GM19240 (cell line): ENCODE measurements around the gene BCOR.

ENCODE experiments used
- DNase-seq: peaks from one replicate; pipeline ENCODE4 v3.0.0; 2011; ENCODE audit warnings: low spot score; ENCODE audit not compliant: insufficient read length

Gene BCOR

DNA sequence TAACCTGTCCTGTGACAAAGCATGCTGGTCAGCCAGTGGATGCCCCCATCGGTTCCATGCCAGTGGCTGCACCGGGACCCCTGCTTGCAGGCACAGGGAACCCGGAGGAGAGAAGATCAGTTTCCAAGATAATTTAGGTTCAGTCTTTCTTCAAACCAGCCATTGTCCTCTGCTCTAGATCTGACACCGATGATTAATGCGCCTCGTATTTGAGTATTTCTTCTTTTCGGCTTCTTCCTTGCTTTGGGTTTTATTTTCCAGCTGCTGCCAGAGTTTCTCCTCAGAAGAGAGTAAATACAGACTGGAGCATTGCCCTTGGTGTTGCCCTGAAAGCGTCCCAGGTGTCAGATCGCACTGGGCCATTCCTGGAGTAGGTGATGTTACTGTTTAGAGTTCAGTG lies 19.2 kb upstream of the BCOR start:
- no peak for DNase-seq

GRCh38 chrX:40112996-40113395 lies 15.2 kb upstream of the BCOR start:
- no peak for DNase-seq

DNA sequence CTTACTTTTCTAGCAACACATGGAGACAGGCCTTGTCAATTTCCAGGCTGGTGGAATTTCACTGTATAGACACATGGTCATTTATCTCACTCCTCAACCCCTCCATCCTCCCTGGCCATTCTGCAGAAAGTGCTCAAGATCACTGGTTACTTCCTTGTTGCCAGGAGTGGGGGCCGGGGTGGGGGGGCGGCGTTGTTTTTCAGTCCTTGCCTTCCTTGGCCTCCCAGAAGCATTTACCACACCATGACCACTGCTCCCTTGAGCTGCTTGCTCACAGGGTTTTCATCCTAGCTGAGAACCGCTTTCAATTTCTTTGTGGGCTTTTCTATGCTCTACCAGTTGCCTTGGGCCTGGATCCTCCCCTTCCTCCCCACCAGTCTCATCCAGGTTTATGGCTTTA lies 14.1 kb upstream of the BCOR start:
- no peak for DNase-seq

GRCh38 chrX:40109288-40110008 lies 11.7 kb upstream of the BCOR start:
- no peak for DNase-seq

GRCh38 chrX:40108959-40109287 lies 11.2 kb upstream of the BCOR start:
- no peak for DNase-seq

- no peak for DNase-seq
Measured at GRCh38 chrX:40108162-40108958, 10.6 kb upstream of the BCOR start.

DNA sequence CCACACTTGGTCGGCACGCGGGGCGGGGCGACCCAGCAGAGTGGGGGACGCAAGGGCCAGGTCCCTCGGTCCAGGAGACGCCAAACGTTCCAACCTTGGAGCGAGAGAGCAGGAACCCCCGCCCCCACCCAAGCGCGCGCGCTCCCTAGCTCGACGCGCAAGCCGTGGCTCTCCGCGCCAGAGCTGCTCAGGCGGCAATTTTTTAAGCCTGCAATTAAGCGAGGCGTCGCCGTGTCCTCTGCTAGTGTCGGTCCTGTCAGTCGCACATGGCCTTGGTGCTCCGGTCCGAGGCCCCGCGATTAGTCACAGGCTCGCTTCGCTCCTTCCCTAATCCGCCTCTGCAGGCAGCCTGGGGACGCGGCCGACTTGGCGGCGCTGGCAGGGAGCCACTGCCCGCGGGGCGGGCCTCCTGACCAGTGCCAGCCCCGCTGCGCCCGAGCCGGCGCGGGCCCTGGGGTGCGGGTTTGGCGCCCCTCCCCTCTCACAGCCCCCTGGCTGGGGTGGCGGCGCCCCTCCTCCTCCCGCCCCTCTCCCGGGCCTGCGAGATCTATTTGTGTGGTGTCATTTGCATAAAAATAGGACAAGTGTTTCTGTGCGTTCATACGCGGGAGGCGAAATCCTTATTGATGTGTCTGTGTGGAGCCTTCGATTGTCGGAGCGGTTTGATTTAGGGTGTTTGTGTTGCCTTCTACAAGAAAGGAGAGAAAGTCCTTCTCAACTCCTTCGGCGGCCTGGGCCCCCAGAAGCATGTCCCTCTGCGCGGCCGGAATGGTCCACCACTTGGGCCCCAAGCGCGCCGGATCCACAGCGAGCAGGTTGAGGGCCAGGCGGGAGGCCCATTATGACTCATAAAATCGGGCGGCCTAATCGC lies 9.8 kb upstream of the BCOR start:
- DNase-seq = no peak

DNA sequence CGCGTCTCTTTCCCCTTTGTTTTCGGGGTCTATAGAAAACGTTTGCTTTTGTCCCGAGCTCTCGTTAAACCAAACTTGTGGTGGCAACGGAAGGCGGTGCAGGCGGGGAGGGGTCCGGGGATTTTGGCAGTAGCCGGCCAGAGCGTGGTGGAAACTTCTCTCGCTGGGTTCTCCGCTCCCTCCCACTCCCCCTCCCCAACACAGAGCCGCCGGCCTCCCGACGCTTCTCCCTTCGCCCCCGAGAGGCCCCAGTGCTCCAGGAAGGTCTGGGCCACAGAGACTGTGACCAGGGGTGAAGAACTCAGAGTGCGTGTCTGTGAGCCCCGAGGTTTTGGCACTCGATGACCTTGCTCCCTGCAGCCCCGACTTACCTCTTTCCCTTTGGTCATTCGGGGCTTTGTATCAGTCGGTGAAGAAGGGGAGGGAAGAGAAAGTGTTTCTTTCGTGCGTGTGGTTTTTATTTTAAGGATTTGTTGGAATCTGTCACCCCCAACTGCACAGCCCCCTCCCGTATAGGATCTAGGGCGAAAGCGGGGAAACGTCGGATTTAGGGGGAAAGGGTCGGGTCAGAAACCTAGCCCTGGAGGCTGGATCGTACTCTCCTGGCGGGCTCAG lies 9.0 kb upstream of the BCOR start:
- DNase-seq = no peak

GRCh38 chrX:40105835-40106675 lies 8.3 kb upstream of the BCOR start:
- DNase-seq = no peak

GRCh38 chrX:40104985-40105834 lies 7.5 kb upstream of the BCOR start:
- DNase-seq = no peak

- no peak for DNase-seq
Measured at GRCh38 chrX:40104630-40104984, 6.8 kb upstream of the BCOR start.

DNA sequence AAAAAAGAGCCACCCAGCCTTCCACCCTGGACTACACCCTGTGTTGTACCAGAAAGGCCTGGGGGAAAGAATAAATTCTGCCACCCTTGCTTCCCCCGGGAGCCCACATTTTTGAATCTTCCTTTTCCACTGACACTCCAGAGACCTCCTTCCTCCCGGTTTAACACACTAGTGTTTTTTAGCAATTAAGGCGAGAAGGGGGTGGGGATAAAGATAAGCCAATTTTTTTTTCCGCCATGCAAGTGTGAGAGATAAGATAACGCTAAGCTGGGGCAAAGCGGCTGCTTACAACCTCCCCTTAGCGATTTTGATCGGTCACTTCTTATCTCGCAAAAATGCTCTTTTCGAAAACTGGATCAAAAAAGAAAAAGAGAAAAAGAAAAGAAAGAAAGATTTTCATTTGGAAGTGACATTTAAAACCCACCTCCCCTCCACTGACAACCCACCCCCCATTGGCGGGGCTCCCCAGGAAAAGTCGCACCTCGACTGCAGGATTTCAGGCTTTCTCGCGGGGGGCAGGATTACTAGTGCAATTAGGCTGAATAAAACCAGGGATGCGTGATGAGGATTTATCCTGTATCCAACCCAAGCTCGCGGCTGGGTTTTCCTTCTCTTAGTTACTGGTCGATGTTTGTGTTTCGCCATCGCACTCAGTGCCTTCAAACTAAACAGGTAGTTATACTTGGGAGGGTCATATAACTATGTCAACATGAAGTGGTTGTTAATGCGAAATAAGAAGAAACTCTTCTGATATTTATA lies 6.0 kb upstream of the BCOR start:
- DNase-seq = no peak

DNA sequence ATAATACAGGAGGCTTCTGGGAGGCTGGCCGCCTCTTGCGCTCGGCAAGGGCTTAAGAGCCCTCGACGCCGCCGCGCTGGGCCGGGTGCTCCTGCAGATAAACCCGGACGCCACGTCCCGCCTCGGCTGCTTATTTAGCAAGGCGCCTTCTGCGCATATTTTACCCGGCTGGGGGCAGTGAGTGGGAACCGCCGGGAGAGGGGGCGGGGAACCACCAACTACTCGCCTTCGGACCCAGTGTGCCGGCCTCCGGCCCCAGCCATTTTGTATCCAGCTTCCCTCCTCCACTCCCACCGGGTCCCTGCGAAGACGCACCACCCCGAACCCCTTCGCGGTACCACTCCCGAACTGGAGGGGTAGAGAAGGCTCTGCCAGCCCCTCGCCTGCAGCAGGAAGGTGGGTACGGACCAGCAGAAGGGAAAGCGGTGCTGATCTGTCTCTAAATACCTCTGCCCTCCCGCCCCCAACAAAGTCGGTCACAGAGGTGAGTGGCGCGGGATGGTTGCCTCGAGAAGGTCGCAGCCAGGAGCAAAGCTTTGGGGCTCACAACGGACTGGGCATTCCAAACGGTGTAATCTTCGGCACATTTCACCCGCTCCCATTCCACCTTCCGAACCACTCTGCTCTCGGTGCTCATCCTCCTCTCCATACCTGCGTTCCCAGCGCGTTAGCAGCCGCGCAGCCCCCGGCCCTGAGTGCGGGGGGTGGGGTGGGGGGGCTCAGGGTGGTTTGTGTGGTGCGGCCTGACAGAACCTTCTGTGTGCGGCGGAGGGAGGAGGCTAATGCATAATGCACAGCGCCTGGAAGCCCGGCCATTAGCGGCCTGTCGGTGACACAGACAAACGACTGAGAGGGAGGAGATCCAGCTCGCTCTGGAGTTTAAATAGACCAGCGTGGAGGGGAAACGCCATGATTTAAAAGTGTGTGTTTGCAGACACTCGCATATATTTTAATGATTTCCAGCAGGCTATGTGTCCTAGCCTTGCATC lies 4.9 kb upstream of the BCOR start:
- no peak for DNase-seq

- no peak for DNase-seq
Measured at GRCh38 chrX:40101430-40101802, 3.7 kb upstream of the BCOR start.

DNA sequence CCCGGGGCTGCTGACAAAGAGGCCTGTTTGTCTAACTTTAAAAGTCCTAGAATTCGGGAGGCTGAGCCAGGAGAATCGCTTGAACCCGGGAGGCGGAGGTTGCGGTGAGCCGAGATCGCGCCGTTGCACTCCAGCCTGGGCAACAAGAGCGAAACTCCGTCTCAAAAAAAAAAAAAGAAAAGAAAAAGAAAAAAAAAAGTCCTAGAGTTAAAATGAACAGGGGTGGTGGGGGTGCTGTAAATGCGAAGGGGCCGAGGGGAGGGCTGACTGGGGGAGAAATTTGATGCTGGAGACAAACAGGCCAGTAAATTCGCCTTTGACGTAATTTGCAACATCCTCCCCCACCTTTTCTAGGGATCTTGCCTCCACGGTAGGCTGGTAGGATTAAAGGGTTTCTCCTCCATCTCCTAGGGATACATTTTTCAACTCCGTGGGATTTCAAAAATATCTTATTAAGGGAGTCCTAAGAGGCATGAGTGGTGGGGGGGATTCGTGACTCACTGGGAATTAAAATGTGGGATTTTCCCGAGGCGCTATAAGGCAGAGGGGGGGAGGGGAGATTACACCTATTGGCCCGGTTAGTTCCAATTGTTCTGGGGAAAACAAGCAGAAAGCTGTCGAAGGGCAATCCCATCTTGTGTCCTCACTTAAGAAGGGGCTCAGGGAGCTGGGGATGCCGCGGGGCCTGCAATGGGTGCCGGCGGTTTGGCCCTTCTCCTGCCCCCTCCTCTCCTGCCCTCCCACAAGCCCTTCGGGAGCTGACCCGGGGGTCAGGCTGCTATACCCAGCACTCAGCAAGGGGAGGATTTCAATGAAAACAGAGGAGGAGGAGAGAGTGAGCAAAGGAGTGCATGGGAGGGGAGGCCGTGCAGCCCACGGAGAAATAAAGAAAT lies 3.0 kb upstream of the BCOR start:
- no peak for DNase-seq

DNA sequence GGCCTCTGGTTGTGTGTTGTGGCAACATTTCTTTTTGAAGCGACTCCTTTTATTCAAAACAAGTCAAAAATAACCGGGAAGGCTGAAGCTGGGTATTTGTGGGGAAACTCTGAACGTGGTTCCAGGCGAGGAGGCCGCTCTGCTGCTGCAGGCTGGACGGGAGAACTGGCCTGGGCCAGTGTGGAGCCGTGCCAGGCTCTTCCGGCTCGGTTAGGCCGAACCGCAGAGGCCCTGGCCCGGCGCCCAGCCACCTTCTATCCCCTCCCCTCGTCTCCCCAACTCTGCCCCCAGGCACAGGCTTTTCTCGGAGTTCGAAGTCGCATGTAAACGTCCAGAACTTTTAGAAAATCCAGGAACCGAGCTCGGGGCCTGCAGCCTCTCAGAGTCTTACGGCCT lies 2.4 kb upstream of the BCOR start:
- DNase-seq = no peak
